ENCODE measurements around the gene DCTD. TPM values are rescaled to one million over a fixed set of nuclear protein-coding genes. Genes with fewer than 3 reads are reported as not detected.

Gene DCTD
- 10 to 100 TPM; 42.0 to 65.2 (median 48.8) TPM for total RNA-seq
- 10 to 100 TPM; 28.0 to 41.6 TPM for polyA plus RNA-seq

DNA sequence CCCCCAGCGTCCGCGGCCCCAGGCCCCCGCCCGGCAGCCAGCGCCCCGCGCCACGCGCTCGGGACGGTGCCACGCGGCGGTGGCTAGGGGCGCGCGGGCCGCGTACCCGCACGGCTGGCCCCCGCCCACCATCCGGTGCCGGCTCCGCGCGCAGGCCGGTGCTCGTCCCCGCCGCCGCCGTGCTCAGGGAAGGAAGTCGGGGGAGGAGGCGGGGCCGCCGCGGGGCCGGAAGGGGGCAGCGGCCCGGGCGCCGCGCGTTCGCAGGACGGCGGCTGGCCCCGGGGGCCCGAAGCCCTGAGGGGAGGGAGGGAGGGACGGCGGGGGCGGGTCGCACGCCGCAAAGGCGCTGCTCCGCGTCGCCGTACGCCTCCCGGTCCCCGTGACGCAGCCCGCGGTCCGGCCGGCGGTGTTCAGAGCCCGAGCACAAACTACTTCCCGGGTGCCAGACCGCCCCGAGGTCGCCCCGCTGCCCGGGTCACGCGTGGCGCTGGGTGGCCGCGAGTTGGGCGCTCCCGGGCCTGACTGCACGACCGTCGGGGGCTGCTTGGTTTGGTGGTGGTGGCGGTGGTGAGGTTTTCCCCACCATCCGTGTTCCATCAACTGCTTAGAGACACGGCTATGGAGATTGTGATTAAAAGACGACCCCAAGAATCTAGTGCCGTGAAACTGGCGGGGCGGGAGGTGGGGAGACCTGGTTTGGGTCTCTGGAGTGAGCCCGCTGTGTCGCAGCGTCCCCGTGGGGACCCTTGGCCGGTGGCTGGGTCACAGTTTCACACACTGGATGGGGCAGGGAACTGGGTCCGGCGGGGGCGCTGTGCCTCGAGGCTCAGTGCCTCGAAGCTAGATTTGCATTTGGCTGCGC, at the start of gene DCTD:
DCTD (minus strand) TSS at position 205 of the 862 bp plus-strand sequence. CDS start 1,818 bp downstream, outside the sequence.
- no peaks in the 10 kb centered on the region for H3K27me3 ChIP-seq
- H3K27ac ChIP-seq, result peak within 1 kb of the TSS; percentile 77 to 98 (median 92)
- intact Hi-C loops (cut with DNase I), result no loop called here
- TF ChIP-seq, protein P1, sequence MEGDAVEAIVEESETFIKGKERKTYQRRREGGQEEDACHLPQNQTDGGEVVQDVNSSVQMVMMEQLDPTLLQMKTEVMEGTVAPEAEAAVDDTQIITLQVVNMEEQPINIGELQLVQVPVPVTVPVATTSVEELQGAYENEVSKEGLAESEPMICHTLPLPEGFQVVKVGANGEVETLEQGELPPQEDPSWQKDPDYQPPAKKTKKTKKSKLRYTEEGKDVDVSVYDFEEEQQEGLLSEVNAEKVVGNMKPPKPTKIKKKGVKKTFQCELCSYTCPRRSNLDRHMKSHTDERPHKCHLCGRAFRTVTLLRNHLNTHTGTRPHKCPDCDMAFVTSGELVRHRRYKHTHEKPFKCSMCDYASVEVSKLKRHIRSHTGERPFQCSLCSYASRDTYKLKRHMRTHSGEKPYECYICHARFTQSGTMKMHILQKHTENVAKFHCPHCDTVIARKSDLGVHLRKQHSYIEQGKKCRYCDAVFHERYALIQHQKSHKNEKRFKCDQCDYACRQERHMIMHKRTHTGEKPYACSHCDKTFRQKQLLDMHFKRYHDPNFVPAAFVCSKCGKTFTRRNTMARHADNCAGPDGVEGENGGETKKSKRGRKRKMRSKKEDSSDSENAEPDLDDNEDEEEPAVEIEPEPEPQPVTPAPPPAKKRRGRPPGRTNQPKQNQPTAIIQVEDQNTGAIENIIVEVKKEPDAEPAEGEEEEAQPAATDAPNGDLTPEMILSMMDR (IDR thresholded peaks at IDR 0.05), result no peak
- peaks cover 0 to 14% (median 12%) of the 10 kb centered on the region in 3 donors for H3K4me1 ChIP-seq
- peaks cover 0 to 7% (median 0%) of the 10 kb centered on the region in 3 donors for H3K36me3 ChIP-seq
- no peaks in the 10 kb centered on the region for H3K9me3 ChIP-seq
- 0% methylated on average over 61 to 106 of the region's 106 CpGs for WGBS, 2 donors
- DNase-seq (peak; percentile 75 to 92 (median 80)), ATAC-seq (peak; percentile 84 to 92 (median 88)), FAIRE-seq (no peak)
- peak within 1 kb of the TSS; percentile 71 to 84 (median 73) for H3K4me3 ChIP-seq

DNA sequence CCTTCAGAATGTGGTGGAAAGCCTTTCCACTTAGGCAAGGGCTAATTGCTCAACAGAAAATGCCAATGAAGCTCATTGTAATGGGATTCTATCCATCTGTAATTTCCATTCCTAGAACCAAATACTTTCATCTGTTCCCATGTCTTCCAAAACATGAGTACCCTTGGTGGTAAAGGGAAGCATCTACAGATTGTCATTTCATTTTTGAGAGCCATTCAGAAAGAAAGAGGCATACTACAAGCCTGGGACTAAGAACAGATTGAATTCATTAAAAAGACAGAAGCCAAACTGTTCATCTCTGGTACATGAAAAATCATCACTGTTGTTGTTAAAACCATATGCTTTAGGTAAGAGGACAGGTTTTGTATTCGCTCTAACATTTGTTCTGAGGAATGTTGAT, 43.6 kb upstream of the DCTD start:
- Histone ChIP-seq H3K4me1 (no peaks in the 10 kb centered on the region), H3K36me3 (no peaks in the 10 kb centered on the region), H3K9me3 (no peaks in the 10 kb centered on the region), H3K27me3 (no peaks in the 10 kb centered on the region), H3K4me3 (no peak overlapping the region), H3K27ac (no peak overlapping the region)
- no peak for DNase-seq
- WGBS, 2 donors, result 71 to 79% methylated on average over 1 of the region's 1 CpG
- no peak for ATAC-seq
- TF ChIP-seq, protein P1 (IDR thresholded peaks at IDR 0.05), result no peak
- intact Hi-C loops (cut with DNase I), result no loop called here
- FAIRE-seq, result no peak

DNA sequence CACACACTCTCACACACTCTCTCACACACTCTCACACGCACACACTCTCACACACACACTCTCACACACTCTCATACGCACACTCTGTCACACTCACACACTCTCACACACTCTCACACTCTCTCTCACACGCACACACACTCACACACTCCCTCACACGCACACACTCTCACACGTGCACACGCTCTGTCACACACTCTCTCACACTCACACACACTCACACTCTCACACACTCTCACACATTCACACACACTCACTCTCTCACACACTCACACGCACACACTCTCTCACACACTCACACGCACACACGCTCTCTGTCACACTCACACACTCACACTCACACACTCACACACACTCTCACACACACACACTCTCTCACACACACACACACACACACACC, 43.0 kb upstream of the DCTD start:
- FAIRE-seq, result no peak

DNA sequence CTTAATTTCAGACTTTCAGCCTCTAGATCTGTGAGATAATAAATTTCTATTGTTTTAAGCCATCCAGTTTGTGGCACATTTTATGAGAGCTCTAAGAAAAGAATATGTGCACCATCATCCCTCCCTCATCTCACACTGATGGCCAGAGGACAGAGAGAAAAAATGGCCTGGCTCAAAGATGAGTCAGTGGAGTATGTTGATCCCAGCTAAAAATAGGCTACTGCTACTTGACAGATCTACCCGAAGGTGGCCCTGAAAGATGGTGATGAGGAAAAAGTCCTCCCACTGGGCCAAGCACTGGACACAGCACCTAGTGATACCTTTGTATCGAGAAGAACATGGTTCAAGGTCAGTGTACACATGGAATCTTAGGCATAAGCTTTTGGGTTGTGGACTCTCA, 38.2 kb upstream of the DCTD start:
- H3K4me3 ChIP-seq, result no peak overlapping the region
- no peaks in the 10 kb centered on the region for H3K36me3 ChIP-seq
- no peak for FAIRE-seq
- 68 to 72% methylated on average over 2 of the region's 2 CpGs for WGBS, 2 donors
- H3K4me1 ChIP-seq, result no peaks in the 10 kb centered on the region
- intact Hi-C loops (cut with DNase I), result loop anchor here in 1 of 3 donors (10.0 kb wide), 2 partner anchors 99 to 309 kb away; no protein-coding TSS in a partner anchor
- no peaks in the 10 kb centered on the region for H3K9me3 ChIP-seq
- no peak overlapping the region for H3K27ac ChIP-seq
- H3K27me3 ChIP-seq, result no peaks in the 10 kb centered on the region
- no peak for ATAC-seq
- TF ChIP-seq, protein P1 (IDR thresholded peaks at IDR 0.05), result no peak
- no peak for DNase-seq

More for the DNA sequence above, 43.0 kb upstream of the DCTD start:
- Histone ChIP-seq H3K4me3 (no peak overlapping the region), H3K4me1 (no peaks in the 10 kb centered on the region), H3K9me3 (no peaks in the 10 kb centered on the region), H3K27me3 (no peaks in the 10 kb centered on the region), H3K36me3 (no peaks in the 10 kb centered on the region), H3K27ac (no peak overlapping the region)
- TF ChIP-seq, protein P1 (IDR thresholded peaks at IDR 0.05), result no peak
- intact Hi-C loops (cut with DNase I), result no loop called here
- DNase-seq, result no peak
- no peak for ATAC-seq
- WGBS, 2 donors, result 75 to 86% methylated on average over 9 of the region's 9 CpGs

Measured in pancreas (tissue), 10 donors.